ENCODE measurements around the gene KCNT1. TPM values are rescaled to one million over a fixed set of nuclear protein-coding genes. Genes with fewer than 3 reads are reported as not detected.

The KCNT1 gene
- under 1 TPM in 2 of 4 donors, not detected in 2; 0.06 to 0.17 TPM for total RNA-seq

- no peaks in the 10 kb centered on the region for H3K36me3 ChIP-seq
- peaks cover 11 to 19% (median 16%) of the 10 kb centered on the region in 4 donors for H3K4me1 ChIP-seq
- peak within 1 kb of the TSS; percentile 10 to 47 (median 23) for H3K4me3 ChIP-seq
- TF ChIP-seq EP300 (IDR thresholded peaks at IDR 0.05) (no peak), CTCF (IDR thresholded peaks at IDR 0.05) (peak; percentile 71 to 98 (median 82))
- no peak for DNase-seq (ENCODE audit: extremely low spot score)
- intact Hi-C loops (cut with DNase I), result no loop called here
- 0% methylated on average over 13 of the region's 66 CpGs for WGBS
- H3K27me3 ChIP-seq, result peaks cover 5 to 82% (median 26%) of the 10 kb centered on the region in 4 donors
- H3K9me3 ChIP-seq, result no peaks in the 10 kb centered on the region
- H3K27ac ChIP-seq (replicated peaks in 1 of 4), result no peak within 1 kb of the TSS
Measured at GRCh38 chr9:135701959-135702721, at the start of gene KCNT1. Gene KCNT1, plus strand, starts transcription at chr9:135702185. Its CDS starts 74 bp downstream, at chr9:135702259.

GRCh38 chr9:135655317-135655716 lies 46.7 kb upstream of the KCNT1 start:
- Histone ChIP-seq H3K27me3 (peaks cover 0 to 27% (median 0%) of the 10 kb centered on the region in 4 donors), H3K4me1 (no peaks in the 10 kb centered on the region), H3K27ac (replicated peaks in 1 of 4) (no peak overlapping the region), H3K36me3 (no peaks in the 10 kb centered on the region), H3K4me3 (no peak overlapping the region), H3K9me3 (no peaks in the 10 kb centered on the region)
- TF ChIP-seq EP300 (IDR thresholded peaks at IDR 0.05) (no peak), CTCF (IDR thresholded peaks at IDR 0.05) (no peak), POLR2A (IDR thresholded peaks at IDR 0.05; ENCODE audit: low read depth) (no peak), POLR2AphosphoS5 (IDR thresholded peaks at IDR 0.05) (no peak)
- no peak for DNase-seq (ENCODE audit: extremely low spot score)
- intact Hi-C loops (cut with DNase I), result no loop called here
- 58% methylated on average over 5 of the region's 8 CpGs for WGBS

- no peaks in the 10 kb centered on the region for H3K4me1 ChIP-seq
- intact Hi-C loops (cut with DNase I), result no loop called here
- H3K36me3 ChIP-seq, result no peaks in the 10 kb centered on the region
- no peaks in the 10 kb centered on the region for H3K9me3 ChIP-seq
- no peak for DNase-seq (ENCODE audit: extremely low spot score)
- WGBS, result 92% methylated on average over 9 of the region's 15 CpGs
- peaks cover 0 to 33% (median 0%) of the 10 kb centered on the region in 4 donors for H3K27me3 ChIP-seq
- no peak for TF ChIP-seq POLR2AphosphoS5 (IDR thresholded peaks at IDR 0.05)
- TF ChIP-seq POLR2A (IDR thresholded peaks at IDR 0.05; ENCODE audit: low read depth), result no peak
- no peak for TF ChIP-seq EP300 (IDR thresholded peaks at IDR 0.05)
- no peak for TF ChIP-seq CTCF (IDR thresholded peaks at IDR 0.05)
- H3K27ac ChIP-seq (replicated peaks in 1 of 4), result no peak overlapping the region
- H3K4me3 ChIP-seq, result no peak overlapping the region
Measured at GRCh38 chr9:135657416-135657815, 44.6 kb upstream of the KCNT1 start.

- DNase-seq (ENCODE audit: extremely low spot score), result no peak
- no peaks in the 10 kb centered on the region for H3K4me1 ChIP-seq
- no peak overlapping the region for H3K4me3 ChIP-seq
- no peaks in the 10 kb centered on the region for H3K36me3 ChIP-seq
- TF ChIP-seq CTCF (IDR thresholded peaks at IDR 0.05) (no peak), EP300 (IDR thresholded peaks at IDR 0.05) (no peak), POLR2A (IDR thresholded peaks at IDR 0.05; ENCODE audit: low read depth) (no peak), POLR2AphosphoS5 (IDR thresholded peaks at IDR 0.05) (no peak)
- H3K27ac ChIP-seq (replicated peaks in 1 of 4), result no peak overlapping the region
- H3K9me3 ChIP-seq, result no peaks in the 10 kb centered on the region
- intact Hi-C loops (cut with DNase I), result no loop called here
- WGBS, result 84% methylated on average over 13 of the region's 13 CpGs
- peaks cover 0 to 44% (median 0%) of the 10 kb centered on the region in 4 donors for H3K27me3 ChIP-seq
Measured at GRCh38 chr9:135659252-135659651, 42.7 kb upstream of the KCNT1 start.
